Renal cortical epithelial cell (primary cell): Measurements from ENCODE around the gene SLC25A27. TPM values are rescaled to one million over a fixed set of nuclear protein-coding genes. Genes with fewer than 3 reads are reported as not detected.
"Not testable (repeated sequence)": the region's sequence is repeated elsewhere in the genome, so short reads cannot be mapped to it uniquely, and the experiment has no call there.

Experiments
- DNase-seq: peaks from one replicate; pipeline ENCODE4 v3.0.0-alpha.2; 2011; ENCODE audit warnings: low read depth
- total RNA-seq: library from RNA; depleted of rRNA; stranded (reverse); fragments of >200 nt; gene quantifications from 2 replicates; pipeline ENCODE4 v1.2.3, GENCODE V29; 2014

The SLC25A27 gene, protein sequence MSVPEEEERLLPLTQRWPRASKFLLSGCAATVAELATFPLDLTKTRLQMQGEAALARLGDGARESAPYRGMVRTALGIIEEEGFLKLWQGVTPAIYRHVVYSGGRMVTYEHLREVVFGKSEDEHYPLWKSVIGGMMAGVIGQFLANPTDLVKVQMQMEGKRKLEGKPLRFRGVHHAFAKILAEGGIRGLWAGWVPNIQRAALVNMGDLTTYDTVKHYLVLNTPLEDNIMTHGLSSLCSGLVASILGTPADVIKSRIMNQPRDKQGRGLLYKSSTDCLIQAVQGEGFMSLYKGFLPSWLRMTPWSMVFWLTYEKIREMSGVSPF
- 2.3 and 15.3 TPM in 2 replicates for total RNA-seq

DNA sequence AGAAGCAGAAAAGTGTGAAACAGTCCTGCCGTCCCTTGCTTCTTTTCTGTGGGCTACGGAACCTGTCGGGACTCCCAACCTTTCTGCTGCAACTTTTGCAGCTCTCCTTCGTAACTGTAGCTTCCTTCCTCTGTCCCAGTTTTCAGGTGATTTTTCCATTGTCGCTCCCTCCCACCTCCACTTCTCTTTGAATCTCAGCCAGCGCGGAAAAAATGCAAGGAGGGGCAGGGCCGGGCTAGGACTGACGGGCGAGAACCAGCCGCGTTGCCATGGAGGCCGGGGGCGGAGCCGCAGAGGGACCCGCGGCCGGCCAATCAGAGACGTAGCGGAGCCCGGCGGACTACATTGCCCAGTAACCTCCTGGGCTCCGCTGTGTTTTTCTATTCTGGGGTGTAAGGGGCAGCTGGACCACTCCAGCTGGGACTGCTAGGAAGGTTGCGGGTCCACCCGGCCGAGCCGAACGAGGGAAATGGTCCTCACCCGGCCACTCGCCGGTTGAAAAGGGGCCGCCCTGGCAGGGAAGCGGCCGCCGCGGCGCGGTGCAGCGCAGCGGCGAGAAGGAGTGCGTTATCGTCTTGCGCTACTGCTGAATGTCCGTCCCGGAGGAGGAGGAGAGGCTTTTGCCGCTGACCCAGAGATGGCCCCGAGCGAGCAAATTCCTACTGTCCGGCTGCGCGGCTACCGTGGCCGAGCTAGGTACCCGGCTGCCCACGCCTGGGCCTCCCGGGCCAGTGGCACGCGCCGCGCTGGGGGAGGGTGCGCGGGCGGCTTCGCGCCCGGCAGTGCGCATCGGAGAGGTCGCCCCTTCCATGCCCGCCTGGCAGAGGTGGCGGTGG lies at the start of gene SLC25A27, which contains the start of gene CYP39A1:
Gene SLC25A27 (plus strand): TSS at position 373 of the 836 bp plus-strand sequence. CDS start 218 bp downstream, at position 591.
Gene CYP39A1 (minus strand): TSS at position 216 of the 836 bp plus-strand sequence. CDS start 236 bp downstream, outside the sequence.
- DNase-seq, result peak; percentile 78

DNA sequence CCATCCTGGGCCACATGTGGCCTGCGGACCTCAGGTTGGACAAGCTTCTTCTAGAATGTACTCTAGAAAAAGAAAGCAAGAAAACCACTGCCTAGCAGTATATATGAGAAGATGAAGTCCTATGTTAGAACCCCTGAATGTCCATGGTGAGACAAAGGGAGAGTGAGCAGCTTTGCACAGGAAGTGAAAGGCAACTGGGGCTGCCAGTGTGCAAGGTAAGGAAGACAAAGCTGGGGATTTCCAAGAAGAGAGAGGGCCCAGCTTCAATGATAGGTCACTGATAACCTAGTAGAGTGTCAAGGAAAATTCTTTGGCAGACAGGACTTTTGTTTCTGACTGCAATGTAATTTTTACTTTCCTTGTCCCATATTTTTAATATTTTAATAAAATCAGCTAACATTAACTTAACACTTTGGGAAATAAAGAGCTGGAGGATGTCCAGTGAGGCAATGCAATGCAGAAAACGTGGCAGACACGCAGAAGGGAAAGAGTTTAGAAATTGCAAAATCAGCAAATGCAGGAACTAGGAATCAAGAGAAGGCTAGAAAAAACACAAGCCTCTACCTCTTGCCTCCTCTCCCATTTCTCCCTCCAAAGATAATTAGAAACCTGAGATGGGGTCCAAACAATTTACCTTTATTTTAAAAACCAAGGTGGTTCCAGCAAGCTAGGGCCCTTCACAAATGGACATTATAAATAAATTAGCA lies 47.5 kb upstream of the SLC25A27 start:
- DNase-seq, result no peak

DNA sequence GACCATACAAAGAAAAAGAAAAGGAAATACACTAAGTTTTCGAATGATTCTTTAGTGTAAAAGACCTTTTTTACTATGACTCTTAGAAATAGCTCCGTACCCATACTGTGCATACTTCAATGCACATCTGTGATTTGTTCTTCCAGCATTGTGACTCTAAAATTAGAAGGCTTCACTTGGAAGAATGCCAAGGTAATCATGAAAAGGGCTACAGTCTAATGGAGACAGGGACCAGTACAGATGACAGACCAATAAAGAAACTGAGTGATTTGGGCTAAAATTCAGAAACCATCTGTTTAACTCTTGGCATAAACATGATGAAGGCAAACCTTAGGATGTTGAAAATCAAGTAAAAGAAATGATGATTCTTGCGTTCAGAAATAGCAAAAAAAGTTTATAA lies 46.4 kb upstream of the SLC25A27 start:
- no peak for DNase-seq

DNA sequence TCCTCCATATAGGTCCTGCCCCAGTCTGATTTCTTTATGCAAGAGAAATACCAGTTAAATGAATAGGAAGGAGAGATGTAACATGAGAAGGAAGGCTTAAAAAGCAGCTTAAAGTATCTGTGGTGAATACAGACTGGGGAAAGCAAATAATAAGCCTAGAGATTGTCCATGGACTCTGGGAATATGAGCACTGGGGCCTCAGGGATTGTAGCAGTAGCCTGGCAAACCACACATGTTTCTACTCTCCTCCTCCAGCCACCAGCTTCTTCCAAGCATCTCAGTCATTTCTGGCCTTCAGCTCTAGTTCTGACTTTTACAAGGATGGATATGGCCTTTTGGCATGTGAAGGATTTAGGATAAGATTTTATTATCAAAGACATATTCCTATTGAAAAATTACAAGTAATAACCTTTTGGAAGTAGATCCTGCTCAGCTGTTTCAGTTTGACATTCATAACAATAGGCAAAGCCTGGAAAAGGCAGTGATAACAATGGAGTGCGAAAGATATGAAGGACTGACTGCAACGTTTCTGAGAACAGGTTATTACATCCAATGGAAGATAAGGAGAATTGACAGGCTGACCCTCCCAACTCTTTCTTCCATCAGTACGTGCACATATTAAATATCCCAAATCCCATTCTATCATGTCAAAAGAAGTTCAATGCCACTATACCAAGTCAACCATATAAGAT lies 41.8 kb upstream of the SLC25A27 start:
- no peak for DNase-seq

- no peak for DNase-seq
These were observed 40.1 kb upstream of the SLC25A27 start for GRCh38 chr6:46612645-46613044.

DNA sequence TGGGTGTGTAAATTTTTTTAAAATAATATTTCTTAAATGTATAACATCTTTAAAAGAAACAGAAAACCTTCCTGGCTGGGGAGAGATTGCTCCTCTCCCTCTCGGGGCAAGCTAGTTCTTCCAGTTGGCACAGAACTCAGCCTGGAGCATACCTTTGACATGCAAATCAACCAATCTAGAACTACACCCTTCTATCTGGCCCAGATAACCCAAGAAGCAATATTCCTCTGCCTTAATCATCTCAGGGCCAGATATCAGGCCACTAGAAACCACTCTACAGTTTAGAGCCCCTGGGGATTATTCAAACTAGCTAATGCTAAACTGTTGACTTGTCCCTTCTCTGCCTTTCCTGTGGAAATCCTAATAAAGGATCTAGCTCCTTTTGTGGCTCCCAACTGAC lies 34.0 kb upstream of the SLC25A27 start:
- DNase-seq, result no peak

- DNase-seq, result peak; percentile 45
These were observed 26.4 kb upstream of the SLC25A27 start for GRCh38 chr6:46626228-46626909.

DNA sequence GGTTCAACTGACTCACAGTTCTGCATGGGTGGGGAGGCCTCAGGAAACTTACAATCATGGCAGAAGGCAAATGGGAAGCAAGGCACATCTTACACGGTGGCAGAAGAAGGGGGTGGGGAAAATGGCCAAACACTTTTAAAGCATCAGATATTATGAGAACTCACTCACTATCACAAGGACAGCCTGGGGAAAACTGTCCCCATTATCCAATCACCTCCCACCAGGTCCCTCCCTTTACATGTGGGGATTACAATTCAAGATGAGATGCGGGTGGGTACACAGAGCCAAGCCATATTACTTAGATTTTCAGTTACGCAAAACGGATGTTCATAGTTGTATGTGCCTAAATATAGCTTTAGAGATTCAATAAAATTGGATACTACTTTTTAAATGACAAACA lies 25.8 kb upstream of the SLC25A27 start:
- DNase-seq, result no peak

- no peak for DNase-seq
These were observed 24.3 kb upstream of the SLC25A27 start for GRCh38 chr6:46628498-46628897.

- no peak for DNase-seq
These were observed 23.8 kb upstream of the SLC25A27 start for GRCh38 chr6:46628976-46629375.

DNA sequence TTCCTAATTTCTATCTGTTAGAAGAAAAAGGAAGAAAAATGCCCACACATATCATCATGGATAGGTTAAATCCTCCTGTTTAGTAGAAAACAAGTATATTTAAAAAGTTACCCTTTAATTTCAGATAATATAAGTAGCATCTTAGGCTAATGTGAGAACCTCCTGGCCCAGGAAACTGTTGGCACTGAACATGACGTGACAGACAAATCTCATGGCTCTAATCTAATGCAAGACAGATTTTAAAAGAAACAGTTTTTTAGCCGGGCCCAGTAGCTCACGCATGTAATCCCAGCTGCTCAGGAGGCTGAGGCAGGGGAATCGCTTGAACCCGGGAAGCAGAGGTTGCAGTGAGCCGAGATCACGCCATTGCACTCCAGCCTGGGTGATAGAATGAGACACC lies 23.1 kb upstream of the SLC25A27 start:
- DNase-seq, result no peak

- no peak for DNase-seq
These were observed 20.7 kb upstream of the SLC25A27 start for GRCh38 chr6:46632053-46632452.

GRCh38 chr6:46635462-46635861 lies 17.3 kb upstream of the SLC25A27 start:
- no peak for DNase-seq

DNA sequence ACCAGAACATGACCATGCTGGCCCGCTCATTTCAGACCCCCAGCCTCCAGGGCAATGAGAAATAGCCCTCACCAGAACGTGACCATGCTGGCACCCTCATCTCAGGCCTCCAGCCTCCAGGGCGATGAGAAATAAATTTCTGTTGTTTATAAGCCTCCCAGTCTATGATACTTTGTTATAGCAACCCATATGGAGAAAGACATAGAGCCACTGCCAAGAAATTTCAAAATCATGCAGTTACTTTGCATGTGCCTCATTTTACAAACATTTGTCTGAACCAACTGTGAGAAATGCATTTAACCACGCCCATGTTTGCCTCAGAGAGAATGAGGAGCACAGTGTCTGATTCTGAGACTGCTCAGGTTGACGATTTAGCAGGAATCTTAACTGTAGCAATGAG lies 15.6 kb upstream of the SLC25A27 start:
- peak; percentile 9 for DNase-seq

DNA sequence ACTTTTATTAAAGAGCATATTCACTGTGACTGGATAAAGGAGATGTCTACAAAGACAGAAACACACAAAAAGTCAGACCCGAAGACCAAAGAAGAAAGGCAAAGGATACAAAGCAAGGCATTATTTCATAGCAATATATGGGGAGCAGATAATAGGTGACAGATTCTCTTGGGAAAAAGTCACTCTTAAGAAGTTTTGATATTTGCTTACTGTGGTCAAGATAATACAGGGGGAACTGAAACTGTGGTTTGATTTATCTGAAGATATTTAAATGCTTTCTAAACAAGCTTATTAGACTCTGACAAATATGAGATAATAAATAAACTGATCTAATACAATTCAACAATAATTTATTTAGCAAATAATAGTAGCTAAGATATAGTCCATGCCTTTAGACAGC lies 14.8 kb upstream of the SLC25A27 start:
- no peak for DNase-seq

GRCh38 chr6:46638650-46639049 lies 14.1 kb upstream of the SLC25A27 start:
- peak; percentile 53 for DNase-seq

GRCh38 chr6:46642928-46643751 lies 9.6 kb upstream of the SLC25A27 start:
- peak; percentile 83 for DNase-seq

- no peak for DNase-seq
These were observed 7.5 kb upstream of the SLC25A27 start for GRCh38 chr6:46645265-46645664.

DNA sequence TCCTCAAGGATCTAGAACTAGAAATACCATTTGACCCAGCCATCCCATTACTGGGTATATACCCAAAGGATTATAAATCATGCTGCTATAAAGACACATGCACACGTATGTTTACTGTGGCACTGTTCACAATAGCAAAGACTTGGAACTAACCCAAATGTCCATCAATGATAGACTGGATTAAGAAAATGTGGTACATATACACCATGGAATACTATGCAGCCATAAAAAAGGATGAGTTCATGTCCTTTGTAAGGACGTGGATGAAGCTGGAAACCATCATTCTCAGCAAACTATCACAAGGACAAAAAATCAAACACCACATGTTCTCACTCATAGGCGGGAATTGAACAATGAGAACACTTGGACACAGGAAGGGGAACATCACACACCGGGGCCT lies 4.7 kb upstream of the SLC25A27 start:
- DNase-seq, result not testable (repeated sequence)

DNA sequence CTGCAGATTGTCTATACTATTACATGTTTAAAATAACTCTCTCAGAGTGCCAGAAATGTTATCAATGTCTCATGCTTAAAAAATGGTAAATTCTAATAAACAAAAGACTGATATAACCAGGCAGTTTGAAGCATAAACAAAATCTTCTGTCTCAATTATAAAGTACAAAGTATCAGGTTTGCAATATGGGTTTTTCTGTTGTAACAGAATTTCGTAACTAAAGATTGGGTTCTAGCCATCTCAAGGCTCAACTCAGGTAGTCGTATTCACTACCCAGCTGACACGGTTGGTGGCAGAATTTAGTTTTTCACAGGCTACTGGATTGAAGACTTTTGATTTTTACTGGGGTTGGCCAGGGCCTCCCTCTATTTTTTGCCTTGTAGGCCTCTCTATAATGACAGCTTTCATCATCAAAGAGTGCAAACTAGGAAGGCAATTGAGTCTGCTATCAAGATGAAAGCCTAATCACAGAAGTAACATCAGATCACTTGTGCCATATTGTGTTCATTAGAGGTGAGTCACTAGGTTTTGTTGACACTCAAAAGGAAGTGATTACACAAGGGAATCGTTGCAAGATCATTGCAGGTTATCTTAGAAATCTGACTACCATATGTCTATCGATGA lies 3.8 kb upstream of the SLC25A27 start:
- peak; percentile 25 for DNase-seq
